Activated B cell treated with CpG ODN at 0.5 μM for 24 hours (primary cell): ENCODE data around the gene SERPINB13. TPM values are rescaled to one million over a fixed set of nuclear protein-coding genes. Genes with fewer than 3 reads are reported as not detected.

Experiments used
- ATAC-seq: fragments of 200-7000 bp; cut with Tn5 transposase; one replicate; pipeline ENCODE4 v1.10.0; 2021; ENCODE audit warnings: low read depth, mild to moderate bottlenecking, moderate library complexity
- CTCF ChIA-PET: fragments of 350-600 bp; sonication (Branson Sonifier 250); formaldehyde crosslinking; loops from one replicate; lab custom pipeline; 2021; ENCODE audit warnings: antibody characterized with exemption; lab: Charles Lee
- POLR2A ChIA-PET: fragments of 350-600 bp; sonication (Branson Sonifier 250); formaldehyde crosslinking; loops from one replicate; lab custom pipeline; 2021; ENCODE audit warnings: antibody characterized with exemption; lab: Charles Lee
- DNase-seq: peaks from one replicate; pipeline ENCODE4 v3.0.0; 2022
- H3K27ac Mint-ChIP-seq: one replicate; pipeline ENCODE4 v1.8.0; 2020; ENCODE audit warnings: mixed read lengths
- H3K27me3 Mint-ChIP-seq: one replicate; pipeline ENCODE4 v1.8.0; 2021; ENCODE audit warnings: mixed read lengths
- H3K36me3 Mint-ChIP-seq: one replicate; pipeline ENCODE4 v1.8.0; 2021; ENCODE audit warnings: low read depth, mixed read lengths
- H3K4me1 Mint-ChIP-seq: one replicate; pipeline ENCODE4 v1.8.0; 2021; ENCODE audit warnings: mixed read lengths
- H3K4me3 Mint-ChIP-seq: one replicate; pipeline ENCODE4 v1.8.0; 2020; ENCODE audit warnings: mild to moderate bottlenecking, mixed read lengths
- H3K9me3 Mint-ChIP-seq: one replicate; pipeline ENCODE4 v1.8.0; 2020; ENCODE audit warnings: mixed read lengths
- CTCF ChIP-seq: fragments of 200-600 bp; IDR thresholded peaks from one replicate; pipeline ENCODE4 v1.8.0; 2022; ENCODE audit warnings: antibody characterized with exemption, mild to moderate bottlenecking
- intact Hi-C: fragments of 100-400 bp; cut with micrococcal nuclease; formaldehyde crosslinking; loops from one replicate; pipeline ENCODE4 v1.15.1; 2024
- total RNA-seq: library from RNA; stranded (reverse); gene quantifications from 2 replicates; pipeline ENCODE4 v1.2.3, GENCODE V29; 2022

Gene SERPINB13
- total RNA-seq, 1 donor from 2014 or later = not detected

DNA sequence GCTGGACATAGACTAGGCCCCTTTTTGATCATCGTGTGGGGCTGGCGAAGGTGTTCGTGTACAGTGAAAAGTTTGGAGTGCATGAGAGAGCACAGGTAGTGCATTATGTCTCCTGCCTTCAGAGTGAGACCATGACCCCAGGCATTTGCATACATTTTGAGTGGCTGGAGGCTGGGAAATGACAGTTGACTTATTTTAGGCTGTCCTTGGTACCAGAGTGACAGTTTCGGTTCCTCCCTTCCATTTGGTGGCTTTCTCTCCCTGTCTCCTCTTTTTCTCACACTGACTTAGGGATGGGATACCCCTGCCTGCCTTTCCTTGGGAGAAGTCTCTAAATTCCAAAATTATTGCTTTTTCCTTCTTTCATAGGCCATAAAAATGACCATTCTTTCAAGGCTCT, 24.9 kb upstream of the SERPINB13 start:
- ChIA-PET CTCF (no interaction called here), POLR2A (no interaction called here)
- Mint-ChIP-seq H3K27ac (no peak overlapping the region), H3K27me3 (peaks cover 2% of the 10 kb centered on the region), H3K36me3 (no peaks in the 10 kb centered on the region), H3K4me3 (no peak overlapping the region), H3K4me1 (peaks cover 12% of the 10 kb centered on the region), H3K9me3 (no peaks in the 10 kb centered on the region)
- TF ChIP-seq CTCF = no peak
- intact Hi-C loops = no loop called here
- DNase-seq (no peak), ATAC-seq (no peak)

- H3K9me3 Mint-ChIP-seq = no peaks in the 10 kb centered on the region
- H3K4me1 Mint-ChIP-seq = peaks cover 12% of the 10 kb centered on the region
- no peak for TF ChIP-seq CTCF
- ChIA-PET CTCF (no interaction called here), POLR2A (no interaction called here)
- peaks cover 2% of the 10 kb centered on the region for H3K27me3 Mint-ChIP-seq
- ATAC-seq (no peak), DNase-seq (no peak)
- intact Hi-C loops = no loop called here
- no peak overlapping the region for H3K4me3 Mint-ChIP-seq
- H3K36me3 Mint-ChIP-seq = no peaks in the 10 kb centered on the region
- no peak overlapping the region for H3K27ac Mint-ChIP-seq
These were observed 23.1 kb upstream of the SERPINB13 start for GRCh38 chr18:63564021-63564420.

- H3K4me3 Mint-ChIP-seq = no peak overlapping the region
- no peak overlapping the region for H3K27ac Mint-ChIP-seq
- peaks cover 12% of the 10 kb centered on the region for H3K4me1 Mint-ChIP-seq
- no peaks in the 10 kb centered on the region for H3K9me3 Mint-ChIP-seq
- H3K27me3 Mint-ChIP-seq = peaks cover 2% of the 10 kb centered on the region
- ATAC-seq (no peak), DNase-seq (no peak)
- POLR2A ChIA-PET = no interaction called here
- CTCF ChIA-PET = no interaction called here
- intact Hi-C loops = no loop called here
- H3K36me3 Mint-ChIP-seq = no peaks in the 10 kb centered on the region
- TF ChIP-seq CTCF = no peak
These were observed 22.6 kb upstream of the SERPINB13 start for GRCh38 chr18:63564561-63564960.

DNA sequence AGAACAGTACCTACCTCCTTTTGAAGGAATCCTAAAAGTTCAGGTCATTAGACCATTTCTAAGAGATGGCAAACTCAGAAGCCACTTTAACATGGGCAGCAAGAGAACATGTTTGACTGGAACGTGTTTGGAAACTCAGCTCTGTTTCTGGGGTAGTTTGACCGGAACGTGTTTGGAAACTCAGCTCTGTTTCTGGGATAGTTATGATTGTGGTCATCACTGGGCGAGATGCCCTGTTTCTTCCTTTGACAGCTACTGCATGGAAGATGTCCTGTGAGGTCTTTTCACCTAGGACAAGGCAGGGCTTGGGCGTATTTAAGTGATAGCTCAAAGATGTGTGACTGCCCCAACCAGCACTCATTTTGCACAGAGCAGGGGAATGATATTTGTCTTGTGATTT, 19.9 kb upstream of the SERPINB13 start:
- ChIA-PET POLR2A (no interaction called here), CTCF (no interaction called here)
- peaks cover 3% of the 10 kb centered on the region for H3K27me3 Mint-ChIP-seq
- DNase-seq (no peak), ATAC-seq (no peak)
- no peak overlapping the region for H3K27ac Mint-ChIP-seq
- no peaks in the 10 kb centered on the region for H3K9me3 Mint-ChIP-seq
- TF ChIP-seq CTCF = no peak
- H3K36me3 Mint-ChIP-seq = no peaks in the 10 kb centered on the region
- peaks cover 7% of the 10 kb centered on the region for H3K4me1 Mint-ChIP-seq
- H3K4me3 Mint-ChIP-seq = no peak overlapping the region
- intact Hi-C loops = no loop called here

GRCh38 chr18:63567825-63568224, 19.3 kb upstream of the SERPINB13 start:
- no peak overlapping the region for H3K4me3 Mint-ChIP-seq
- CTCF ChIA-PET = no interaction called here
- no peaks in the 10 kb centered on the region for H3K9me3 Mint-ChIP-seq
- peaks cover 2% of the 10 kb centered on the region for H3K4me1 Mint-ChIP-seq
- peaks cover 6% of the 10 kb centered on the region for H3K27me3 Mint-ChIP-seq
- ATAC-seq = no peak
- no peak overlapping the region for H3K27ac Mint-ChIP-seq
- intact Hi-C loops = no loop called here
- TF ChIP-seq CTCF = no peak
- POLR2A ChIA-PET = no interaction called here
- no peak for DNase-seq
- no peaks in the 10 kb centered on the region for H3K36me3 Mint-ChIP-seq
